ENCODE results near the gene MLH1.

GRCh38 chr3:37075955-37076354 lies 82.6 kb downstream of the MLH1 start:
- TF ChIP-seq CTCF (IDR thresholded peaks at IDR 0.05) (no peak), POLR2A (IDR thresholded peaks at IDR 0.05) (no peak)

Data from transverse colon (tissue), 3 donors.